Measurements from ENCODE around the gene TAS1R3.
A peak's percentile ranks its signal among the peaks of the same experiment; 100 is the strongest.

The TAS1R3 gene

DNA sequence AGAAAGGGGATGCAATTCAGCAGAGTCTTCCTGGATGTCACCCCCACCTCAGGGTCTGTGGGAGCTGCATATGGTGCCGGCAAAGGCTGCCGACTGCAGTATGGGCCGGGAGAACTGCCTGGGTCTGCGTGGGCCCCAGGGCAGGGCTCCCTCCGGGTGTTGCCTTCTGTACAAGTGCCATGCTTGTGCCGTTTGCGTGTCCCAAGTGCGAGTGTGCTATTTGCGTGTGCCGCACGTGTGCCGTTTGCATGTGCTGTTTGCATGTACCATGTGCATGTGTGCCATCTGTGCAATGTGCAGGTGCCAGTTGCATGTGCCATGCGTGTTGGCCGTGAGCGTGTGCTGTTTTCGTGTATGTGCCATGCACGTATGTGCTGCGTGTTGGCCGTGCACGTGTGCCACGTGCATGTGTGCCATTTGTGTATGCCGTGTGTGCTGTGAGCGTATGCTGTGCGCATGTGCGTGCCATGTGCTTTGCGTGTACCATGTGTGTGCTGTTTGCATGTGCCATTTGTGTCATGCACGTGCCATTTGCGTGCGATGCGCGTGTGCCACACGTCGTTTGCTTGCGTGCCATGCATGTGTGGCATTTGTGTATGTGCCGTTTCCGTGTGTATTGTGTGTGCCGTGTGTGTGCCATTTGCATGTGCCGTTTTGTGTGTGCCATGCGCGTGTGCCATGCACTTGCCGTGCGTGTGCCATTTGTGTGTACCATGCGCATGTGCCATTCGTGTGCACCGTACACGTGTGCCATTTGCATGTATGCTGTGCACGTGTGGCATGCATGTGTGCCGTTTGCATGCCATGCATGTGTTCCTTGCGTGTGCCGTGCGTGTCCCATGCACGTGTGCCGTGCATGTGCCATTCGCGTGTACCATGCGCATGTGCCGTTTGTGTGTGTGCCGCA is 1.5 kb upstream of the TAS1R3 start:
- Mint-ChIP-seq H3K27ac (no peak overlapping the region), H3K9me3 (no peaks in the 10 kb centered on the region), H3K4me3 (peak overlapping the region in 2 of 3 experiments; percentile 46 to 76), H3K27me3 (ENCODE audit: low read depth) (no peaks in the 10 kb centered on the region), H3K36me3 (ENCODE audit: low read depth) (peaks cover 4% of the 10 kb centered on the region), H3K4me1 (peaks cover 5% of the 10 kb centered on the region)
- TF ChIP-seq, protein P1, sequence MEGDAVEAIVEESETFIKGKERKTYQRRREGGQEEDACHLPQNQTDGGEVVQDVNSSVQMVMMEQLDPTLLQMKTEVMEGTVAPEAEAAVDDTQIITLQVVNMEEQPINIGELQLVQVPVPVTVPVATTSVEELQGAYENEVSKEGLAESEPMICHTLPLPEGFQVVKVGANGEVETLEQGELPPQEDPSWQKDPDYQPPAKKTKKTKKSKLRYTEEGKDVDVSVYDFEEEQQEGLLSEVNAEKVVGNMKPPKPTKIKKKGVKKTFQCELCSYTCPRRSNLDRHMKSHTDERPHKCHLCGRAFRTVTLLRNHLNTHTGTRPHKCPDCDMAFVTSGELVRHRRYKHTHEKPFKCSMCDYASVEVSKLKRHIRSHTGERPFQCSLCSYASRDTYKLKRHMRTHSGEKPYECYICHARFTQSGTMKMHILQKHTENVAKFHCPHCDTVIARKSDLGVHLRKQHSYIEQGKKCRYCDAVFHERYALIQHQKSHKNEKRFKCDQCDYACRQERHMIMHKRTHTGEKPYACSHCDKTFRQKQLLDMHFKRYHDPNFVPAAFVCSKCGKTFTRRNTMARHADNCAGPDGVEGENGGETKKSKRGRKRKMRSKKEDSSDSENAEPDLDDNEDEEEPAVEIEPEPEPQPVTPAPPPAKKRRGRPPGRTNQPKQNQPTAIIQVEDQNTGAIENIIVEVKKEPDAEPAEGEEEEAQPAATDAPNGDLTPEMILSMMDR (IDR thresholded peaks at IDR 0.05; ENCODE audit: unreplicated experiment in 3 of 3), result no peak

DNA sequence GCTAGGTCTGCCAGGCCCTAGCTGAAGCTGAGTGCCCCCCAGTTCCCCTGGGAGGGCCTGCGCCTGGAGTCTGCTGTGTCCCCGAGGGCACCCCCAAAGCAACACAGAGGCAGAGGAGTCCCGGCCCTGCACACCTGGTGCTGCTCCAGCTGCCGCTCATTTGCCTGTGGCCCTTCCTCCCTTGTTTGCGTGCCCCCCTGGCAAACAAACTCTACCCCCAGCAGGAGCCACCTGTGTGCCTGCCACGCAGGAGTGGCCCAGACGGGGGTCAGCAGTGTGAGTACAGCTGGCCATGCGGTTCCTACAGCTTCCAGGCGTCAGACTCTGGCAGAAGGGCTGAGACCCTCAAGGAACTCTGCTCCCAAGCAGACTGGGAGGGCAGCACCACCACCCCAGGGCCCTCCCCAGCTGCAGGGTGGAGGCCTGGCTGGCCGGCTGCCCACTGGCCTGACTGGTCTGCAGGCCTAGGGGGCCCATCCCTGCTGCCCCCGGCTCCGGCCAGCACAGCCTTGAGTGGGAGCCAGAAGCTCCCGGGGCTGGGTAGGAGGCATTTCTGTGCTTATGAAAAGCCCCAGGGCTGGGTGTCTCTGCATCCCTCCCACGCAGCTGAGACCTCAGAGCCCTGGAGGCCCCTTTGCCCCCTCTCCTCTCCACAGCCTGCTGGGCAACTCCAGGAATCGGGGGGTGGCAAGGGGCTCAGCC is 563 bp upstream of the TAS1R3 start:
- TF ChIP-seq, protein P1 (IDR thresholded peaks at IDR 0.05; ENCODE audit: unreplicated experiment in 3 of 3), result no peak
- peak overlapping the region in 1 of 3 experiments; percentile 23 for H3K4me3 Mint-ChIP-seq
- no peaks in the 10 kb centered on the region for H3K27me3 Mint-ChIP-seq (ENCODE audit: low read depth)
- peaks cover 4% of the 10 kb centered on the region for H3K36me3 Mint-ChIP-seq (ENCODE audit: low read depth)
- no peaks in the 10 kb centered on the region for H3K9me3 Mint-ChIP-seq
- H3K4me1 Mint-ChIP-seq, result peaks cover 5% of the 10 kb centered on the region
- H3K27ac Mint-ChIP-seq, result no peak overlapping the region

DNA sequence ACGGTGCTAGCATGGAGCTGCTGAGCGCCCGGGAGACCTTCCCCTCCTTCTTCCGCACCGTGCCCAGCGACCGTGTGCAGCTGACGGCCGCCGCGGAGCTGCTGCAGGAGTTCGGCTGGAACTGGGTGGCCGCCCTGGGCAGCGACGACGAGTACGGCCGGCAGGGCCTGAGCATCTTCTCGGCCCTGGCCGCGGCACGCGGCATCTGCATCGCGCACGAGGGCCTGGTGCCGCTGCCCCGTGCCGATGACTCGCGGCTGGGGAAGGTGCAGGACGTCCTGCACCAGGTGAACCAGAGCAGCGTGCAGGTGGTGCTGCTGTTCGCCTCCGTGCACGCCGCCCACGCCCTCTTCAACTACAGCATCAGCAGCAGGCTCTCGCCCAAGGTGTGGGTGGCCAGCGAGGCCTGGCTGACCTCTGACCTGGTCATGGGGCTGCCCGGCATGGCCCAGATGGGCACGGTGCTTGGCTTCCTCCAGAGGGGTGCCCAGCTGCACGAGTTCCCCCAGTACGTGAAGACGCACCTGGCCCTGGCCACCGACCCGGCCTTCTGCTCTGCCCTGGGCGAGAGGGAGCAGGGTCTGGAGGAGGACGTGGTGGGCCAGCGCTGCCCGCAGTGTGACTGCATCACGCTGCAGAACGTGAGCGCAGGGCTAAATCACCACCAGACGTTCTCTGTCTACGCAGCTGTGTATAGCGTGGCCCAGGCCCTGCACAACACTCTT is 1.1 kb downstream of the TAS1R3 start:
- no peak overlapping the region for H3K27ac Mint-ChIP-seq
- H3K4me3 Mint-ChIP-seq, result no peak overlapping the region
- H3K4me1 Mint-ChIP-seq, result peaks cover 5% of the 10 kb centered on the region
- TF ChIP-seq, protein P1 (IDR thresholded peaks at IDR 0.05; ENCODE audit: unreplicated experiment in 3 of 3), result no peak
- no peaks in the 10 kb centered on the region for H3K9me3 Mint-ChIP-seq
- H3K36me3 Mint-ChIP-seq (ENCODE audit: low read depth), result peaks cover 4% of the 10 kb centered on the region
- H3K27me3 Mint-ChIP-seq (ENCODE audit: low read depth), result no peaks in the 10 kb centered on the region

DNA sequence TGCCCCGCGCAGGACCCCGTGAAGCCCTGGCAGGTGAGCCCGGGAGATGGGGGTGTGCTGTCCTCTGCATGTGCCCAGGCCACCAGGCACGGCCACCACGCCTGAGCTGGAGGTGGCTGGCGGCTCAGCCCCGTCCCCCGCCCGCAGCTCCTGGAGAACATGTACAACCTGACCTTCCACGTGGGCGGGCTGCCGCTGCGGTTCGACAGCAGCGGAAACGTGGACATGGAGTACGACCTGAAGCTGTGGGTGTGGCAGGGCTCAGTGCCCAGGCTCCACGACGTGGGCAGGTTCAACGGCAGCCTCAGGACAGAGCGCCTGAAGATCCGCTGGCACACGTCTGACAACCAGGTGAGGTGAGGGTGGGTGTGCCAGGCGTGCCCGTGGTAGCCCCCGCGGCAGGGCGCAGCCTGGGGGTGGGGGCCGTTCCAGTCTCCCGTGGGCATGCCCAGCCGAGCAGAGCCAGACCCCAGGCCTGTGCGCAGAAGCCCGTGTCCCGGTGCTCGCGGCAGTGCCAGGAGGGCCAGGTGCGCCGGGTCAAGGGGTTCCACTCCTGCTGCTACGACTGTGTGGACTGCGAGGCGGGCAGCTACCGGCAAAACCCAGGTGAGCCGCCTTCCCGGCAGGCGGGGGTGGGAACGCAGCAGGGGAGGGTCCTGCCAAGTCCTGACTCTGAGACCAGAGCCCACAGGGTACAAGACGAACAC is 1.8 kb downstream of the TAS1R3 start:
- no peaks in the 10 kb centered on the region for H3K27me3 Mint-ChIP-seq (ENCODE audit: low read depth)
- no peak overlapping the region for H3K27ac Mint-ChIP-seq
- no peak overlapping the region for H3K4me3 Mint-ChIP-seq
- TF ChIP-seq, protein P1 (IDR thresholded peaks at IDR 0.05; ENCODE audit: unreplicated experiment in 3 of 3), result no peak
- no peaks in the 10 kb centered on the region for H3K9me3 Mint-ChIP-seq
- peaks cover 4% of the 10 kb centered on the region for H3K36me3 Mint-ChIP-seq (ENCODE audit: low read depth)
- peaks cover 5% of the 10 kb centered on the region for H3K4me1 Mint-ChIP-seq

DNA sequence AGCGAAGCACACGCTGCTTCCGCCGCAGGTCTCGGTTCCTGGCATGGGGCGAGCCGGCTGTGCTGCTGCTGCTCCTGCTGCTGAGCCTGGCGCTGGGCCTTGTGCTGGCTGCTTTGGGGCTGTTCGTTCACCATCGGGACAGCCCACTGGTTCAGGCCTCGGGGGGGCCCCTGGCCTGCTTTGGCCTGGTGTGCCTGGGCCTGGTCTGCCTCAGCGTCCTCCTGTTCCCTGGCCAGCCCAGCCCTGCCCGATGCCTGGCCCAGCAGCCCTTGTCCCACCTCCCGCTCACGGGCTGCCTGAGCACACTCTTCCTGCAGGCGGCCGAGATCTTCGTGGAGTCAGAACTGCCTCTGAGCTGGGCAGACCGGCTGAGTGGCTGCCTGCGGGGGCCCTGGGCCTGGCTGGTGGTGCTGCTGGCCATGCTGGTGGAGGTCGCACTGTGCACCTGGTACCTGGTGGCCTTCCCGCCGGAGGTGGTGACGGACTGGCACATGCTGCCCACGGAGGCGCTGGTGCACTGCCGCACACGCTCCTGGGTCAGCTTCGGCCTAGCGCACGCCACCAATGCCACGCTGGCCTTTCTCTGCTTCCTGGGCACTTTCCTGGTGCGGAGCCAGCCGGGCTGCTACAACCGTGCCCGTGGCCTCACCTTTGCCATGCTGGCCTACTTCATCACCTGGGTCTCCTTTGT is 2.6 kb downstream of the TAS1R3 start:
- no peaks in the 10 kb centered on the region for H3K9me3 Mint-ChIP-seq
- no peak overlapping the region for H3K4me3 Mint-ChIP-seq

More for the DNA sequence above, 2.6 kb downstream of the TAS1R3 start:
- Mint-ChIP-seq H3K4me1 (peaks cover 5% of the 10 kb centered on the region), H3K36me3 (ENCODE audit: low read depth) (peaks cover 4% of the 10 kb centered on the region), H3K27me3 (ENCODE audit: low read depth) (no peaks in the 10 kb centered on the region), H3K27ac (no peak overlapping the region)
- TF ChIP-seq, protein P1 (IDR thresholded peaks at IDR 0.05; ENCODE audit: unreplicated experiment in 3 of 3), result no peak
